Measurements from ENCODE around the gene EMCN.

- TF ChIP-seq, protein P1, sequence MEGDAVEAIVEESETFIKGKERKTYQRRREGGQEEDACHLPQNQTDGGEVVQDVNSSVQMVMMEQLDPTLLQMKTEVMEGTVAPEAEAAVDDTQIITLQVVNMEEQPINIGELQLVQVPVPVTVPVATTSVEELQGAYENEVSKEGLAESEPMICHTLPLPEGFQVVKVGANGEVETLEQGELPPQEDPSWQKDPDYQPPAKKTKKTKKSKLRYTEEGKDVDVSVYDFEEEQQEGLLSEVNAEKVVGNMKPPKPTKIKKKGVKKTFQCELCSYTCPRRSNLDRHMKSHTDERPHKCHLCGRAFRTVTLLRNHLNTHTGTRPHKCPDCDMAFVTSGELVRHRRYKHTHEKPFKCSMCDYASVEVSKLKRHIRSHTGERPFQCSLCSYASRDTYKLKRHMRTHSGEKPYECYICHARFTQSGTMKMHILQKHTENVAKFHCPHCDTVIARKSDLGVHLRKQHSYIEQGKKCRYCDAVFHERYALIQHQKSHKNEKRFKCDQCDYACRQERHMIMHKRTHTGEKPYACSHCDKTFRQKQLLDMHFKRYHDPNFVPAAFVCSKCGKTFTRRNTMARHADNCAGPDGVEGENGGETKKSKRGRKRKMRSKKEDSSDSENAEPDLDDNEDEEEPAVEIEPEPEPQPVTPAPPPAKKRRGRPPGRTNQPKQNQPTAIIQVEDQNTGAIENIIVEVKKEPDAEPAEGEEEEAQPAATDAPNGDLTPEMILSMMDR (conservative IDR thresholded peaks at IDR 0.05 in 1 of 2, IDR thresholded peaks at IDR 0.05 in 1 of 2; ENCODE audit: low read depth in 1 of 2, low read length in 2 of 2), result no peak
- no peak for TF ChIP-seq EZH2 (IDR thresholded peaks at IDR 0.05; ENCODE audit: low read length, missing control alignments)
These were observed 9.1 kb downstream of the EMCN start for GRCh38 chr4:100508691-100509090.
